Osteoblast (primary cell): ENCODE measurements around the gene STH. TPM values are rescaled to one million over a fixed set of nuclear protein-coding genes. Genes with fewer than 3 reads are reported as not detected.

Experiments
- DNase-seq: peaks from one replicate; pipeline ENCODE4 v3.0.0; 2011; ENCODE audit warnings: low spot score, mixed read lengths; ENCODE audit not compliant: insufficient read length; ENCODE audit errors: missing footprints
- H2AFZ ChIP-seq: 2 replicates; pipeline ENCODE4 v1.6.0; 2011; ENCODE audit warnings: mild to moderate bottlenecking, low read length
- H3K27ac ChIP-seq: 2 replicates; pipeline ENCODE4 v1.5.1; 2011; ENCODE audit warnings: mild to moderate bottlenecking, low read depth, low read length, moderate library complexity
- H3K27me3 ChIP-seq: 2 replicates; pipeline ENCODE4 v1.6.0; 2012; ENCODE audit warnings: mild to moderate bottlenecking, control low read depth, inconsistent platforms, low read length, moderate library complexity; ENCODE audit not compliant: insufficient read depth
- H3K36me3 ChIP-seq: 2 replicates; pipeline ENCODE4 v1.5.1; 2011; ENCODE audit warnings: mild to moderate bottlenecking, low read length, control low read depth, moderate library complexity; ENCODE audit not compliant: insufficient read depth
- H3K4me1 ChIP-seq: 2 replicates; pipeline ENCODE4 v1.5.1; 2011; ENCODE audit warnings: mild to moderate bottlenecking, low read length, control low read depth, moderate library complexity; ENCODE audit not compliant: insufficient read depth
- H3K4me2 ChIP-seq: 2 replicates; pipeline ENCODE4 v1.6.0; 2011; ENCODE audit warnings: mild to moderate bottlenecking, low read length; ENCODE audit not compliant: insufficient read depth
- H3K4me3 ChIP-seq: fragments of 200-600 bp; sonication (generic); 3 replicates; pipeline ENCODE4 v1.5.1; 2012; ENCODE audit warnings: mild to moderate bottlenecking, low read length, inconsistent platforms; ENCODE audit not compliant: insufficient read depth
- H3K79me2 ChIP-seq: 2 replicates; pipeline ENCODE4 v1.6.0; 2012; ENCODE audit warnings: mild to moderate bottlenecking, low read length, control low read depth, inconsistent platforms; ENCODE audit not compliant: insufficient read depth
- H3K9me3 ChIP-seq: 2 replicates; pipeline ENCODE4 v1.5.1; 2011; ENCODE audit warnings: low read depth, low read length, control low read depth
- H4K20me1 ChIP-seq: 2 replicates; pipeline ENCODE4 v1.6.0; 2012; ENCODE audit warnings: mild to moderate bottlenecking, low read length, control low read depth; ENCODE audit not compliant: insufficient read depth
- total RNA-seq: library from RNA; depleted of rRNA; stranded (reverse); fragments of >200 nt; gene quantifications from 2 replicates; pipeline ENCODE4 v1.2.3, GENCODE V29; 2012
- TF ChIP-seq, protein P1 (sequence below): IDR thresholded peaks from 2 replicates; pipeline ENCODE4 v1.5.1; 2011; ENCODE audit warnings: mild to moderate bottlenecking, low read depth, low read length, moderate library complexity; ENCODE audit errors: extremely low read depth

STH gene
- total RNA-seq, 1 donor, result not detected

GRCh38 chr17:45992175-45992574 is 6.9 kb upstream of the STH start:
- H3K79me2 ChIP-seq, result no peaks in the 10 kb centered on the region
- H3K27ac ChIP-seq, result no peak overlapping the region
- no peaks in the 10 kb centered on the region for H3K36me3 ChIP-seq
- H4K20me1 ChIP-seq, result no peaks in the 10 kb centered on the region
- no peaks in the 10 kb centered on the region for H3K4me1 ChIP-seq
- no peaks in the 10 kb centered on the region for H3K9me3 ChIP-seq
- no peak overlapping the region for H2AFZ ChIP-seq
- TF ChIP-seq, protein P1, sequence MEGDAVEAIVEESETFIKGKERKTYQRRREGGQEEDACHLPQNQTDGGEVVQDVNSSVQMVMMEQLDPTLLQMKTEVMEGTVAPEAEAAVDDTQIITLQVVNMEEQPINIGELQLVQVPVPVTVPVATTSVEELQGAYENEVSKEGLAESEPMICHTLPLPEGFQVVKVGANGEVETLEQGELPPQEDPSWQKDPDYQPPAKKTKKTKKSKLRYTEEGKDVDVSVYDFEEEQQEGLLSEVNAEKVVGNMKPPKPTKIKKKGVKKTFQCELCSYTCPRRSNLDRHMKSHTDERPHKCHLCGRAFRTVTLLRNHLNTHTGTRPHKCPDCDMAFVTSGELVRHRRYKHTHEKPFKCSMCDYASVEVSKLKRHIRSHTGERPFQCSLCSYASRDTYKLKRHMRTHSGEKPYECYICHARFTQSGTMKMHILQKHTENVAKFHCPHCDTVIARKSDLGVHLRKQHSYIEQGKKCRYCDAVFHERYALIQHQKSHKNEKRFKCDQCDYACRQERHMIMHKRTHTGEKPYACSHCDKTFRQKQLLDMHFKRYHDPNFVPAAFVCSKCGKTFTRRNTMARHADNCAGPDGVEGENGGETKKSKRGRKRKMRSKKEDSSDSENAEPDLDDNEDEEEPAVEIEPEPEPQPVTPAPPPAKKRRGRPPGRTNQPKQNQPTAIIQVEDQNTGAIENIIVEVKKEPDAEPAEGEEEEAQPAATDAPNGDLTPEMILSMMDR, result no peak
- H3K27me3 ChIP-seq, result peaks cover 6% of the 10 kb centered on the region
- H3K4me3 ChIP-seq, result no peak overlapping the region
- no peak overlapping the region for H3K4me2 ChIP-seq
- peak; percentile 65 for DNase-seq

DNA sequence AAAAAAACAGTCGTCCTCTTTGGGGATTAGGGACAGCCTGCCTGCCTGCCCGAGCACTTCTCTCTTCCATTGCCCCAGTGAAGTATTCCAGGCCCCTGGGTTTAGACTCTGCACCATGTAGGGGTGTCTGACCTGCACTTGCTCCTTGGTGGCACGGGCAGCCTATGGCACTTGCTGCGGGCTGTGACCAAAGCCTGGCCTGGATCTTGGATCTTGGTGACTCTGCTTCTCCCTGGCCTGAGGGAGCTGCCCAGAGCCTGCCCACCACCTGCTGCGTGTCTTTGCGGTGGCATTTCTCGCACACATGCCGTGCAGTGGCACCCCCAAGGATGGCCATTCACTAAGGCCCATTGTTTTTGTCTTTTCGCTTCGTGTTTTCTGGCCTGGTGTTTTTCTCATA is 6.1 kb upstream of the STH start:
- no peaks in the 10 kb centered on the region for H3K79me2 ChIP-seq
- H3K27me3 ChIP-seq, result no peaks in the 10 kb centered on the region
- H3K36me3 ChIP-seq, result no peaks in the 10 kb centered on the region
- no peak overlapping the region for H3K4me3 ChIP-seq
- H4K20me1 ChIP-seq, result no peaks in the 10 kb centered on the region
- H3K4me1 ChIP-seq, result peaks cover 3% of the 10 kb centered on the region
- no peaks in the 10 kb centered on the region for H3K9me3 ChIP-seq
- H3K27ac ChIP-seq, result no peak overlapping the region
- H3K4me2 ChIP-seq, result no peak overlapping the region
- peak; percentile 48 for DNase-seq
- TF ChIP-seq, protein P1, result no peak
- no peak overlapping the region for H2AFZ ChIP-seq

DNA sequence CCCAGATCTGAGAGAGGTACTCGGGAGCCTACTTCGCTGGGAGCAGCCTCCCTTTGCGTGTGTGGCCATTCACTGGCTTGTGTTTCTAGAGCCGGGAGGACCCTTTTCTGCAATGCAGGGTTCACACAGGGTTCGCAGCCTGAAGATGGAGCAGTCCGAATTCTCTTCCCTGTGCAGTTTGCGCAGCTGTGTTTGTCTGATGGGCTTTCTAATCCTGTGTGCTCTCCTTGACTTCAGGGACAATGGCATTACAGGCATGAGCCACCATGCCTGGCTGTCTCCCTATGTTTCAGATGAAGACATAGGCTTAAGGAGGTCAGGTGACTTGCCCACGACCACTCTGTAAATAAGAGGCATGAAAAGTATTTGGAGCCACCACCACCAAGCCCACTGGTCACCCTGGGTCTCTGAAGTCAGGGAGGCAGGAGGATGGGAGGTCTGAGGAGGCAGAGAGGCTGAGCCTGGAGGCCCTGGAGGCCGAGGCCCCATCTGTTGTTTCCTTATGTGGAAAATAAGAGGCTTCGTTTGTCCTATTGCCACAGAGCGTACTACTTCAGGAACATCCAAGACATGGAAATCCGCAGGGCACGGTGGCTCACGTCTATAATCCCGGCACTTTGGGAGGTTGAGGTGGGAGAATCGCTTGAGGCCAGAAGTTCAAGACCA is 5.0 kb upstream of the STH start:
- TF ChIP-seq, protein P1, result no peak
- no peaks in the 10 kb centered on the region for H3K9me3 ChIP-seq

DNA sequence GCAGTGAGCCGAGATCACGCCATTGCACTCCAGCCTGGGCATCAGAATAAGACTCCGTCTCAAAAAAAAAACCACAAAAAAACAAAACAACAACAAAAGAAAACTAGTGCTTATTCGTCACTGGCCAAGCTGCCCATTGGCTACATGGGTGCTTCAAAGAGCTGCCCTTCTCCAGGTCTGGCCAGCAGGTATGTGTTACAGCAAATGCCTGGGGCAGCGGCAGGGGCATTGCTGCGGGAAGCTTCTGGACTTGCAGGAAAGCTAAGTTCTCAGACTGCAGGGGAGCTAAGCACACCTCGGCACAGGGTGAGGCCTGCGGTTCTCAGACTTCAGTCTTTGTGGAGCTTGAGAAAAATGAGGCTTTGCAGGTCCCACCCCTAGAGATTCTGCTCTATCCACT is 4.1 kb upstream of the STH start:
- H3K4me1 ChIP-seq, result peaks cover 4% of the 10 kb centered on the region
- H2AFZ ChIP-seq, result no peak overlapping the region
- TF ChIP-seq, protein P1, result no peak
- H3K36me3 ChIP-seq, result no peaks in the 10 kb centered on the region
- H4K20me1 ChIP-seq, result no peaks in the 10 kb centered on the region
- no peaks in the 10 kb centered on the region for H3K9me3 ChIP-seq
- peak; percentile 50 for DNase-seq
- H3K27me3 ChIP-seq, result no peaks in the 10 kb centered on the region
- no peak overlapping the region for H3K4me3 ChIP-seq
- no peaks in the 10 kb centered on the region for H3K79me2 ChIP-seq
- H3K27ac ChIP-seq, result no peak overlapping the region
- H3K4me2 ChIP-seq, result no peak overlapping the region

More for the DNA sequence above, 5.0 kb upstream of the STH start:
- Histone ChIP-seq H3K4me1 (peaks cover 4% of the 10 kb centered on the region), H3K27me3 (no peaks in the 10 kb centered on the region), H2AFZ (no peak overlapping the region), H4K20me1 (no peaks in the 10 kb centered on the region), H3K4me2 (no peak overlapping the region), H3K27ac (no peak overlapping the region), H3K36me3 (no peaks in the 10 kb centered on the region), H3K79me2 (no peaks in the 10 kb centered on the region), H3K4me3 (no peak overlapping the region)
- DNase-seq, result peak; percentile 34
